ENCODE data around the gene RIMS4. TPM values are rescaled to one million over a fixed set of nuclear protein-coding genes. Genes with fewer than 3 reads are reported as not detected.

The RIMS4 gene
- total RNA-seq, 1 donor from 2014 or later = not detected

GRCh38 chr20:44802702-44803101 is 7.6 kb downstream of the RIMS4 start:
- DNase-seq (ENCODE audit: missing footprints) (no peak), ATAC-seq (no peak)
- intact Hi-C loops (cut with DNase I) = no loop called here

- DNase-seq (ENCODE audit: missing footprints) (no peak), ATAC-seq (no peak)
- intact Hi-C loops (cut with DNase I) = no loop called here
Measured at GRCh38 chr20:44800391-44801046, 9.8 kb downstream of the RIMS4 start.

DNA sequence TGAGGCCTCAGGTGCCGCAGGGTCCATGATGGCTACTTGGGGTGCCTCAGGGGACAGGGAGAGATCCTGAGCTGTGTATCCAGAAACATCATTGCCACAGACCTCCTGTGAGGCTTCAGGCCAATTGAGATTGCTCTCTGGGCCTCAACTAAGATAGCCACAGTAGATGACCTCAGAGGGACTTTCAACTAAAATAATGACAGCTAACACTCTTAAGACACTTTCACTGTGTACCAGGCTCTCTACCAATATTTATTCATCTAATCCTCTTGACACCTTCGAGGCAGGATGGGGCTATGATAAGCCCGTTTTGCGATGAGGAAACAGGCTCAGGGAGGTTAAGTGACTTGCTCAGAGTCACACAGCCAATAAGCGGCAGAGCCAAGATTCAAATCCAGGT is 10.7 kb downstream of the RIMS4 start:
- DNase-seq (ENCODE audit: missing footprints) (no peak), ATAC-seq (no peak)
- intact Hi-C loops (cut with DNase I) = no loop called here

GRCh38 chr20:44796758-44797457 is 13.4 kb downstream of the RIMS4 start:
- no peak for ATAC-seq
- intact Hi-C loops (cut with DNase I) = no loop called here
- DNase-seq (ENCODE audit: missing footprints) = no peak

DNA sequence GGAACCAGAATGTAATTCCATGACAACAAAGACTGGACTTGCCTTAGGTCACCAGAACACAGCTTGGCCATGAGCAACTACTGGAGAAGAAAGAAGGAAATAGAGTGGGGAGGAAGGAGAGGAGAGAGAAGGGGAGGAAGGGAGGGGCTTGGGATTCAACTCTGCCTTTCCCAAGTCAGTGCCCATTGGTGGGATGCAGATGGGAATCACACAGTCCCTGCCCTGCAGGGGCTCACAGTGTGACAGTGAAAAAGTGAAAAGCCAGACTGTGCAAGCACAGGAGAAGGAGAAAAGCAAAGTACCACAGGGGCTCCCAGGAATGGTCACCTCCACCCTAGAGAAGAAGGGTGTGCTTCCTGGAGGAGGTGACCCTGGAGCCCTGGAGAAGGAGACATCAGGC is 14.0 kb downstream of the RIMS4 start:
- DNase-seq (ENCODE audit: missing footprints) (no peak), ATAC-seq (no peak)
- intact Hi-C loops (cut with DNase I) = no loop called here

GRCh38 chr20:44795836-44796235 is 14.5 kb downstream of the RIMS4 start:
- intact Hi-C loops (cut with DNase I) = no loop called here
- ATAC-seq (no peak), DNase-seq (ENCODE audit: missing footprints) (no peak)

DNA sequence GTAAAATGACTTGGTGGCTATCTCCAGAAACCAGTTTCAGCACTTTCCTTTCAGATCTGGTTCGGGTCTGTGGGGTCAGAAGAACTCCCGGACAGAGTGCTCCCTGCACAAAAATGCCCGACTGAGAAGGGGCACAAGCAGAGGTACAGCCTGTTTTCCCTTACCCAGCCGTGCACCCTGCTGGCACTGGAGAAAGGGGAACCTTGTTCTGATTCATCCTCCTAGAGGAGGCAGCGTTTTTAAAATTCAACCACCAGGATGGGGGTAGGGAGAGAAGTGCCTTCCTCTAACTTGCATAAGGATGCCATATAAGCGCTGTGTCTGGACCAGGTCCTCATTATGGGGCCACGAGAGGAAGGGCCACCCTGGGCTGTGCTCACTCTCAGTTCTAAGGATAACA is 17.6 kb downstream of the RIMS4 start:
- ATAC-seq (no peak), DNase-seq (ENCODE audit: missing footprints) (no peak)
- intact Hi-C loops (cut with DNase I) = no loop called here

GRCh38 chr20:44790638-44791393 is 19.5 kb downstream of the RIMS4 start:
- no peak for DNase-seq (ENCODE audit: missing footprints)
- intact Hi-C loops (cut with DNase I) = no loop called here
- ATAC-seq = no peak

DNA sequence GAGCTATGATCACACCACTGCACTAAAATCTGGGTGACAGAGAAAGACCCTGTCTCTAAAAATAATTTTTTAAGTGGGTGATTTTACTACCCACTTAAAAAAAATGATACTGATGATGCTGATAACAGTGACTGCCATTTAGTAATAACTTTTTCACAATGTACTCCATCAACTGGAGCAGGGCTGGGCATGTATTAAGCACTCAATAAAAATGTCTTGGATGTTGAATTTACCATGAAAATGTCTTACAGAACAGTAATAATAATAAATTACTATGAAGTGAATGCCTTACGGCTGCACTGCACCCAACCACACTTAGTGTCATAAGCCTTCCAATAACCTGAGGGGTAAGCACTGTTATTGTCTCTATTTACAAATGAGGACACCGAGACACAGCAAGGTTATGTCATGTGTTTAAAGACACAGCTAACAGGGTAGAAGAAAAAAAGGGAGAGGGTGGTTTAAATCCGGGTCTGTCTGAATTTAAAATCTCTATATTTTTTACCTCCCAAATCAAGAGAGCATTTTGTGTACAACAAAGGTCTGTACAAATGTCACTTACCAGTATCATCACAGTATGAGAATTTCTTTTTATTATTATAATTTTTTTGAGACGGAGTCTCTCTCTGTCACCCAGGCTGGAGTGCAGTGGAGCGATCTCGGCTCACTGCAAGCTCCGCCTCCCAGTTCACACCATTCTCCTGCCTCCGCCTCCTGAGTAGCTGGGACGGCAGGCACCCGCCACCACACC is 21.5 kb downstream of the RIMS4 start:
- intact Hi-C loops (cut with DNase I) = no loop called here
- DNase-seq (ENCODE audit: missing footprints) = no peak
- no peak for ATAC-seq

DNA sequence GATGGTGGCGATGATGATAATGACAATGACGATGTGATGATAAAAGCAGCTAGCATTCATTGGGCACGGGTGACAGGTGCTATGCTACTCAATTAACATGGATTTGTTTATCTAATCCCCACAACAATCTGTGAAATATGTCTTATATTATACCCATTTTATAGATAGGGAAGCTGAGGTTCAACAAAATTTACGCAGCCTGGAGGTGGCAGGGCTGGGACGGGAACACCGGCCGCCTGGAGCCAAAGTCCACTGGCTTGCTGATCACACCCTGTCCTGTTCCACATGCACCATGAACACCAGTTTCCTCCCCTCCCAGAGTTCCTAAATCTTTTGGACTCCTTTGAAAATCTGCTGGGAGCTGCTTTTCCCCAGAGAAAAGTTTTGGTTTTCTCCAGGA is 23.0 kb downstream of the RIMS4 start:
- DNase-seq (ENCODE audit: missing footprints) (no peak), ATAC-seq (no peak)
- intact Hi-C loops (cut with DNase I) = no loop called here

DNA sequence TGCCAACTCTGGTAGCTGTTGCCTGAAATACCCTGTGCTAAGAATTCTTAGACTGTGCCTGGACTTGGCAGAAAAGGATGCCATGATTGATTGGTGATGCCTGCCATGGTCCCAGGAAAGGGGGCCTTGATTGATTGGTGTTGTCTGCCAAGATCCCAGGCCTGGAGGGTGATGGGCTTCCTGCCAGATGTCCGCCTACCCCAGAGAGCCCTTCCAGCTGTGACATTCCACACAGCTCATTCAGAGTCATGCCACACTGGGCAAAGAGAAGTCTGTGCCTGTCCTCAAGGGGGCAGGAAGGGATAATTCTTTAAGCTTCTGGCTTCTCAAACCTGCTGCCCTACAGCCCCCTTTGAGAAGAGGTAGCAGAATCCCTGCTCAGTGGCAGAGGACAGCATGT is 24.6 kb downstream of the RIMS4 start:
- intact Hi-C loops (cut with DNase I) = no loop called here
- no peak for ATAC-seq

GRCh38 chr20:44784688-44785087 is 25.7 kb downstream of the RIMS4 start:
- ATAC-seq (no peak), DNase-seq (ENCODE audit: missing footprints) (no peak)
- intact Hi-C loops (cut with DNase I) = no loop called here

More for the DNA sequence above, 24.6 kb downstream of the RIMS4 start:
- DNase-seq (ENCODE audit: missing footprints) = no peak

DNA sequence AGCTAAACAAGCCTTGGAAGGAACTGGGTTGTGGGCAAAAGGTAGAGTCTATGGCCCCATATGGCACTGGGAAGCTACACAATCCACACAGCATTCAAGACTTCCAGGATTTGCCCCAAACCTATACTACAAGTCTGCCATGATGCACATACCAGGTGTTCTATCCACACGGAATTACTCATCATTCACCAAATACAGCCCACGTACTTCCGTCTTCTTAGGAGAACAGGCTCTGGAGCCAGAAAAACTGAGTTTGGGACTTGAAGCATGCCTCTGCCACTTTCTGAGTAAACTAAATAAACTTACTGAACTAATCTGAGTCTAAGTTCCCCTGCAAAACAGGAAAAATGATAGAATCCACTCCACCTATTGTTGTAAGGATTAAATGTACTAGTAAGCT is 28.6 kb downstream of the RIMS4 start:
- no peak for ATAC-seq
- no peak for DNase-seq (ENCODE audit: missing footprints)
- intact Hi-C loops (cut with DNase I) = no loop called here

- intact Hi-C loops (cut with DNase I) = no loop called here
- no peak for ATAC-seq
- DNase-seq (ENCODE audit: missing footprints) = no peak
Measured at GRCh38 chr20:44781118-44781517, 29.2 kb downstream of the RIMS4 start.

DNA sequence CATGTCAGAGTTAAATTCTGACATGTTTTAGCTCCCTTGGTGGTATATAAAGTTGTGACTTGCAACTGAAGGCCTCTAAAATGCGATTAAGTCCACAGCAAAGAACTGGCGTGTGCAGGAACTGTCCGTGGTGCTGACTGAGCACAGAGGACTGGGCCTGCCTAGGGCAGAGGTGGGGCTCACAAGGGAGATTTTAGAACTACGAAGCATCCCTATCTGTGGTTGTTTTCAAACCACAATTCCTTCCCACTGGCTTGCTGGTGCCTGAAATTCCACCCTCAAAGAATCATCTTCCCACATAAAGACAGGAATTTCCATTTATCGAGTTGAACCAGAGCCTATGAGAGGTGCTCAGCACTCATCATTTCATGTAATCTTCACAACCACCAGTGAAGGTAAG is 30.1 kb downstream of the RIMS4 start:
- ATAC-seq (no peak), DNase-seq (ENCODE audit: missing footprints) (no peak)
- intact Hi-C loops (cut with DNase I) = no loop called here

GRCh38 chr20:44776980-44777379 is 33.4 kb downstream of the RIMS4 start:
- DNase-seq (ENCODE audit: missing footprints) = no peak
- no peak for ATAC-seq
- intact Hi-C loops (cut with DNase I) = no loop called here

- ATAC-seq = no peak
- intact Hi-C loops (cut with DNase I) = no loop called here
- DNase-seq (ENCODE audit: missing footprints) = no peak
Measured at GRCh38 chr20:44773070-44773829, 37.1 kb downstream of the RIMS4 start.

- DNase-seq (ENCODE audit: missing footprints) (no peak), ATAC-seq (no peak)
- intact Hi-C loops (cut with DNase I) = no loop called here
Measured at GRCh38 chr20:44772636-44773035, 37.7 kb downstream of the RIMS4 start.

GRCh38 chr20:44771172-44771535 is 39.2 kb downstream of the RIMS4 start:
- intact Hi-C loops (cut with DNase I) = no loop called here
- DNase-seq (ENCODE audit: missing footprints) (no peak), ATAC-seq (no peak)

Measured in Right ventricle myocardium inferior (tissue), 1 donor.